BE2C (cell line): ENCODE data around the gene ZSCAN4.

Experiments used
- DNase-seq: peaks from one replicate; pipeline ENCODE4 v3.0.0-alpha.2; 2020
- H3K27me3 ChIP-seq: fragments of 250-450 bp; sonication (Bioruptor Pico); 2 replicates; pipeline ENCODE4 v1.5.1; 2020; ENCODE audit warnings: mild to moderate bottlenecking
- H3K36me3 ChIP-seq: fragments of 250-450 bp; sonication (Bioruptor Pico); 2 replicates; pipeline ENCODE4 v1.5.1; 2020; ENCODE audit warnings: mild to moderate bottlenecking
- H3K4me1 ChIP-seq: fragments of 250-450 bp; sonication (Bioruptor Pico); 2 replicates; pipeline ENCODE4 v1.5.1; 2020
- H3K4me3 ChIP-seq: 2 replicates; pipeline ENCODE4 v1.5.1; 2011; ENCODE audit warnings: low read depth, low read length
- H3K9me3 ChIP-seq: fragments of 250-450 bp; sonication (Bioruptor Pico); 2 replicates; pipeline ENCODE4 v1.5.1; 2020
- TF ChIP-seq, protein P1 (sequence below): IDR thresholded peaks from 2 replicates; pipeline ENCODE4 v1.5.1; 2012; ENCODE audit warnings: mild to moderate bottlenecking, low read depth, low read length

Gene ZSCAN4

DNA sequence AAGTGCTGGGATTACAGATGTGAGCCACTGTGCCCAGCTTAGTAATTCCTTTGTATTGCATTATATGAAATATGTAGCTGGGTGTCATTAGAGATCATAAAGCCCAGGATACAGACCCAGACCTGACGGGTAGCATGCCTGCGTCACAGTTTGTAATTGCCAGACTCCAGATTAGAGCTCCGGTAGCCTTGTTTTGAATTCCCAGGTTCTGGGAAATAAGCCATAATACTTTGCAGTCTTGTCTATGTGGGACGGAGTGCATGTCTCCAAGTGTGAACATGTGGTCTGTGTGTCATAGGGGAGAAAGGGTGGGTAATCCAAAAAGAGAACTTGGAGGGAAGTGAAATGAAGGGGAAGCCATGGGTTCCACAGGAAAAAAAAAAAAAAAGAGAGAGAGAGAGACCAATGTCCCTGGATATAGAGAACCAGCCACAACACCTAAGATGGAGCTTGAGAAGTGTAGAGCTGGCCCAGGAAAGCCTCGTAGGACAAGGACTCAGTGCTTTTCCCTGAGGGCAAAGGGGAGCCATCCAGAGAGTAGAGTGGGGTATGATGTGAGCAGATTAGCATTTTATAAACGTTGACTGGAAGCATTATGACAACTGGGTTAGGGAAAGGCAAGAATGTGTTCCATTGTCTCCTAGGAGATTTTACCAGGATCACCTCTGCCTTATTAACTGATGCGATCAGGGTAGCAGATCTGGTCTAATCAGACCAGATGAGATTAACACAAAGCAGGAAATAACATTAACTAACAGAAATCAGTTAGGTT, 2.6 kb downstream of the ZSCAN4 start:
- Histone ChIP-seq H3K4me3 (no peak overlapping the region), H3K27me3 (peaks cover 3% of the 10 kb centered on the region), H3K36me3 (no peaks in the 10 kb centered on the region), H3K9me3 (no peaks in the 10 kb centered on the region), H3K4me1 (no peaks in the 10 kb centered on the region)
- TF ChIP-seq, protein P1, sequence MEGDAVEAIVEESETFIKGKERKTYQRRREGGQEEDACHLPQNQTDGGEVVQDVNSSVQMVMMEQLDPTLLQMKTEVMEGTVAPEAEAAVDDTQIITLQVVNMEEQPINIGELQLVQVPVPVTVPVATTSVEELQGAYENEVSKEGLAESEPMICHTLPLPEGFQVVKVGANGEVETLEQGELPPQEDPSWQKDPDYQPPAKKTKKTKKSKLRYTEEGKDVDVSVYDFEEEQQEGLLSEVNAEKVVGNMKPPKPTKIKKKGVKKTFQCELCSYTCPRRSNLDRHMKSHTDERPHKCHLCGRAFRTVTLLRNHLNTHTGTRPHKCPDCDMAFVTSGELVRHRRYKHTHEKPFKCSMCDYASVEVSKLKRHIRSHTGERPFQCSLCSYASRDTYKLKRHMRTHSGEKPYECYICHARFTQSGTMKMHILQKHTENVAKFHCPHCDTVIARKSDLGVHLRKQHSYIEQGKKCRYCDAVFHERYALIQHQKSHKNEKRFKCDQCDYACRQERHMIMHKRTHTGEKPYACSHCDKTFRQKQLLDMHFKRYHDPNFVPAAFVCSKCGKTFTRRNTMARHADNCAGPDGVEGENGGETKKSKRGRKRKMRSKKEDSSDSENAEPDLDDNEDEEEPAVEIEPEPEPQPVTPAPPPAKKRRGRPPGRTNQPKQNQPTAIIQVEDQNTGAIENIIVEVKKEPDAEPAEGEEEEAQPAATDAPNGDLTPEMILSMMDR, result no peak
- no peak for DNase-seq

GRCh38 chr19:57672466-57672865, 3.7 kb downstream of the ZSCAN4 start:
- H3K36me3 ChIP-seq, result no peaks in the 10 kb centered on the region
- no peaks in the 10 kb centered on the region for H3K4me1 ChIP-seq
- TF ChIP-seq, protein P1, result no peak
- H3K4me3 ChIP-seq, result no peak overlapping the region
- no peak for DNase-seq
- no peaks in the 10 kb centered on the region for H3K9me3 ChIP-seq
- H3K27me3 ChIP-seq, result peaks cover 4% of the 10 kb centered on the region

DNA sequence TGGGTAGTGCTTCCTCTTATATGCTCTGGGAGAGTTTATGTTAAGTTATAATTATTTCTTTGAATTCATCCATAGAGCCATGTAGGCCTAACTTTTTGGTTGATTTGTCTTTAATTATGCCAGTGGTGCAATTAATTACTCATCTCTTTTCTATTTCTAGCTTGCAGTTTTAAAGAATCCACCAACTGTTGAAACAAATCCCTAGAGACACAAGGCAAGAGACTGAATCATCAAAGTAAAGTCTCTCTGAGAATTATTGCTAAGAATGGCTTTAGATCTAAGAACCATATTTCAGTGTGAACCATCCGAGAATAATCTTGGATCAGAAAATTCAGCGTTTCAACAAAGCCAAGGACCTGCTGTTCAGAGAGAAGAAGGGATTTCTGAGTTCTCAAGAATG, 7.1 kb downstream of the ZSCAN4 start:
- Histone ChIP-seq H3K9me3 (no peaks in the 10 kb centered on the region), H3K4me3 (no peak overlapping the region), H3K27me3 (peaks cover 4% of the 10 kb centered on the region), H3K4me1 (no peaks in the 10 kb centered on the region), H3K36me3 (no peaks in the 10 kb centered on the region)
- no peak for DNase-seq
- TF ChIP-seq, protein P1, result no peak

GRCh38 chr19:57682226-57682766, 13.6 kb downstream of the ZSCAN4 start:
- DNase-seq, result no peak
- Histone ChIP-seq H3K27me3 (no peaks in the 10 kb centered on the region), H3K4me3 (peak overlapping the region; percentile 87), H3K9me3 (peaks cover 20% of the 10 kb centered on the region), H3K4me1 (no peaks in the 10 kb centered on the region), H3K36me3 (peaks cover 50% of the 10 kb centered on the region)
- TF ChIP-seq, protein P1, result no peak

DNA sequence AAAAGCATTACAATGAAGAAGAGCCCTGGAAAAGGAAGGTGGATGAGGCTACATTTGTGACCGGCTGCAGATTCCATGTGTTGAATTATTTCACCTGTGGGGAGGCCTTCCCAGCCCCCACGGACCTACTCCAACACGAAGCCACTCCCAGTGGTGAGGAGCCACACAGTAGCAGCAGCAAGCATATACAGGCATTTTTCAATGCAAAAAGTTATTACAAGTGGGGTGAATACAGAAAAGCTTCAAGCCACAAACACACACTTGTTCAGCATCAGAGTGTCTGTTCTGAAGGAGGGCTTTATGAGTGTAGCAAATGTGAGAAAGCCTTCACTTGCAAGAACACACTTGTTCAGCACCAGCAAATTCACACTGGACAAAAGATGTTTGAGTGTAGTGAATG, 18.0 kb downstream of the ZSCAN4 start:
- Histone ChIP-seq H3K27me3 (no peaks in the 10 kb centered on the region), H3K36me3 (peaks cover 80% of the 10 kb centered on the region), H3K4me1 (no peaks in the 10 kb centered on the region), H3K9me3 (peaks cover 31% of the 10 kb centered on the region), H3K4me3 (no peak overlapping the region)
- no peak for DNase-seq
- TF ChIP-seq, protein P1, result no peak

- Histone ChIP-seq H3K36me3 (peaks cover 78% of the 10 kb centered on the region), H3K9me3 (peaks cover 31% of the 10 kb centered on the region)
Measured at GRCh38 chr19:57687363-57688010, 18.8 kb downstream of the ZSCAN4 start.

More at GRCh38 chr19:57687363-57688010, 18.8 kb downstream of the ZSCAN4 start:
- DNase-seq, result no peak
- H3K27me3 ChIP-seq, result no peaks in the 10 kb centered on the region
- TF ChIP-seq, protein P1, result no peak
- no peaks in the 10 kb centered on the region for H3K4me1 ChIP-seq
- H3K4me3 ChIP-seq, result no peak overlapping the region
